NB4 (cell line): ENCODE measurements around the gene DESI1.
"Not testable (repeated sequence)": the region's sequence is repeated elsewhere in the genome, so short reads cannot be mapped to it uniquely, and the experiment has no call there.

ENCODE experiments used
- DNase-seq: peaks from one replicate; pipeline ENCODE4 v3.0.0; 2010; ENCODE audit warnings: low read depth
- H3K4me3 ChIP-seq: one replicate; pipeline ENCODE4 v1.5.1; 2011; ENCODE audit warnings: mild to moderate bottlenecking, low read depth, low read length, moderate library complexity
- MAX ChIP-seq: IDR thresholded peaks from 2 replicates; pipeline ENCODE4 v1.6.1; 2011; ENCODE audit warnings: low read depth, low read length
- MYC ChIP-seq: IDR thresholded peaks from 2 replicates; pipeline ENCODE4 v1.6.1; 2011; ENCODE audit warnings: low read depth, low read length
- POLR2A ChIP-seq: IDR thresholded peaks from 2 replicates; pipeline ENCODE4 v1.6.1; 2011; ENCODE audit warnings: mild to moderate bottlenecking; ENCODE audit not compliant: insufficient read length; ENCODE audit errors: extremely low read depth
- TF ChIP-seq, protein P1 (sequence below): IDR thresholded peaks from one replicate; pipeline ENCODE4 v1.5.1; 2012; ENCODE audit warnings: low read depth, low read length

Gene DESI1

GRCh38 chr22:41596776-41597634, 23.8 kb downstream of the DESI1 start:
- no peak overlapping the region for H3K4me3 ChIP-seq
- DNase-seq: peak; percentile 66
- TF ChIP-seq, protein P1, sequence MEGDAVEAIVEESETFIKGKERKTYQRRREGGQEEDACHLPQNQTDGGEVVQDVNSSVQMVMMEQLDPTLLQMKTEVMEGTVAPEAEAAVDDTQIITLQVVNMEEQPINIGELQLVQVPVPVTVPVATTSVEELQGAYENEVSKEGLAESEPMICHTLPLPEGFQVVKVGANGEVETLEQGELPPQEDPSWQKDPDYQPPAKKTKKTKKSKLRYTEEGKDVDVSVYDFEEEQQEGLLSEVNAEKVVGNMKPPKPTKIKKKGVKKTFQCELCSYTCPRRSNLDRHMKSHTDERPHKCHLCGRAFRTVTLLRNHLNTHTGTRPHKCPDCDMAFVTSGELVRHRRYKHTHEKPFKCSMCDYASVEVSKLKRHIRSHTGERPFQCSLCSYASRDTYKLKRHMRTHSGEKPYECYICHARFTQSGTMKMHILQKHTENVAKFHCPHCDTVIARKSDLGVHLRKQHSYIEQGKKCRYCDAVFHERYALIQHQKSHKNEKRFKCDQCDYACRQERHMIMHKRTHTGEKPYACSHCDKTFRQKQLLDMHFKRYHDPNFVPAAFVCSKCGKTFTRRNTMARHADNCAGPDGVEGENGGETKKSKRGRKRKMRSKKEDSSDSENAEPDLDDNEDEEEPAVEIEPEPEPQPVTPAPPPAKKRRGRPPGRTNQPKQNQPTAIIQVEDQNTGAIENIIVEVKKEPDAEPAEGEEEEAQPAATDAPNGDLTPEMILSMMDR: peak; percentile 82
- TF ChIP-seq MAX (0 out of 2 replicates have a peak, but pooled peaks have one; percentile 22), MYC (no peak), POLR2A (no peak)

- no peak overlapping the region for H3K4me3 ChIP-seq
- TF ChIP-seq MAX (no peak), MYC (no peak)
- DNase-seq: no peak
These were observed 25.1 kb downstream of the DESI1 start for GRCh38 chr22:41595703-41596102.

DNA sequence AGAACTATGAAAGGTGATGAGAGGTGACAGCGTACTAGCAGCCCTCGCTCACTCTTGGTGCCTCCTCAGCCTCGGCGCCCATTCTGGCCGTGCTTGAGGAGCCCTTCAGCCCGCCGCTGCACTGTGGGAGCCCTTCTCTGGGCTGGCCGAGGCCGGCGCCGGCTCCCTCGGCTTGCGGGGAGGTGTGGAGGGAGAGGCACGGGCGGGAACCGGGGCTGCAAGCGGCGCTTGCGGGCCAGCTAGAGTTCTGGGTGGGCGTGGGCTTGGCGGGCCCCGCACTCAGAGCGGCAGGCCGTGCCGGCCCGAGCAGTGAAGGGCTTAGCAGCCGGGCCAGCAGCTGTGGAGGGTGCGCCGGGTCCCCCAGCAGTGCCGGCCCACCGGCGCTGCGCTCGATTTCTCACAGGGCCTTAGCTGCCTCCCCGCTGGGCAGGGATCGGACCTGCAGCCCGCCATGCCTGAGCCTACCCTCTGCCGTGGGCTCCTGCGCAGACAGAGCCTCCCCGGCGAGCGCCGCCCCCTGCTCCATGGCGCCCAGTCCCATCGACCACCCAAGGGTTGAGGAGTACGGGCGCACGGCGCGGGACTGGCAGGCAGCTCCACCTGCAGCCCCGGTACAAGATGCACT, 27.4 kb downstream of the DESI1 start:
- not testable (repeated sequence) for DNase-seq, H3K4me3 ChIP-seq

GRCh38 chr22:41589391-41590241, 31.2 kb downstream of the DESI1 start, which contains the start of gene PMM1:
PMM1 (minus strand) TSS chr22:41589840; CDS start chr22:41589805, 35 bp downstream.
- peak; percentile 72 for TF ChIP-seq MYC
- TF ChIP-seq POLR2A: peak; percentile 51
- TF ChIP-seq, protein P1: no peak
- TF ChIP-seq MAX: peak; percentile 34; the same call in 1 of the 2 replicates
- H3K4me3 ChIP-seq: peak within 1 kb of the TSS; percentile 78
- DNase-seq: peak; percentile 99

GRCh38 chr22:41587347-41587723, 33.5 kb downstream of the DESI1 start:
- no peak for DNase-seq
- no peak for TF ChIP-seq MAX
- no peak for TF ChIP-seq MYC
- TF ChIP-seq POLR2A: no peak
- TF ChIP-seq, protein P1: no peak
- no peak overlapping the region for H3K4me3 ChIP-seq

- DNase-seq: no peak
- H3K4me3 ChIP-seq: no peak overlapping the region
- no peak for TF ChIP-seq POLR2A
- TF ChIP-seq, protein P1: no peak
- no peak for TF ChIP-seq MAX
- TF ChIP-seq MYC: no peak
These were observed 34.9 kb downstream of the DESI1 start for GRCh38 chr22:41585898-41586297.
